ENCODE results near the gene PSENEN. TPM values are rescaled to one million over a fixed set of nuclear protein-coding genes. Genes with fewer than 3 reads are reported as not detected.
A peak's percentile ranks its signal among the peaks of the same experiment; 100 is the strongest.
"Not testable (repeated sequence)": the region's sequence is repeated elsewhere in the genome, so short reads cannot be mapped to it uniquely, and the experiment has no call there.

The PSENEN gene
- total and polyA plus RNA-seq, 5 experiments from 2014 or later = 23.0 to 76.5 (median 68.7) TPM

DNA sequence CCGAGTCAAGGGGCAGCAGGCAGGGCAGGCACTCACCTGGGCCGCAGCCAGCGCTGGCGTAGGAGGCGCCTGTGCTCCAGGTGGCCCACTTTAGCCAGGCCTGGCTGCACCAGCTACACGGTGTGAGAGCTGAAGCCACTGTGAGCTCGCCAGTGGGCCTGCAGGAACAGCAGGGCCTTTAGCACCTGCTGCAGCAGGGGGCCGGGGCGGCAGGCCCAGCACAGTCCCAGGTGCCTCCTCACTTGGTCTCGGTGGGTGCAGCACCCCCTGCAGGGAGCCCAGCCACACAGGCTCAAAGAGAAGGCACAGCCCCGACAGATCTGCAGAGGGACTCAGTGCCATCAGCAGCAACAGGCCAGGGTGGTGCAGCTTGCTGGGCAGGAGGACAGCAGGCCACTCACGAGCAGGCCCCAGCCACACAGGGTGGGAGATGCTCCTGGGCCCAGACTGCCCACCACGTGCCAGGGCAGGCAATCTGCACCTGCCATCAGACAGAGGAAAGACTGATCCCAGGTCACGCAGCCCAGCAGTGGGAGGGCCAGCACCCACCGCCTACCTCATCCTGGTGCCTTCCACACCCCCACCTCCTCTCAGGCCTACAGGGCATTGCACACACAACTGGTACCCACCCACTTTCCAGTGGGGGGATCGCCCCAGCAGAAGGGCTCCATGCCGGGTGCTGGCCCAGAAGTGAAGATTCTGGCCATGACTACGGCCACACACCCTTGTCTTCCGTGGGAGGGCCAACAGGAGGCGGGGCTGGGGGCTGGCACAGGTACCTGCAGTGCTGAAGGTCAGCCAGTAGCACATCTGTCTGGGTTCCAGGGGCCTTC is 45.7 kb downstream of the PSENEN start:
- POLR2A ChIA-PET = no interaction called here
- peak in 1 of 10 donors; percentile 5 for DNase-seq

DNA sequence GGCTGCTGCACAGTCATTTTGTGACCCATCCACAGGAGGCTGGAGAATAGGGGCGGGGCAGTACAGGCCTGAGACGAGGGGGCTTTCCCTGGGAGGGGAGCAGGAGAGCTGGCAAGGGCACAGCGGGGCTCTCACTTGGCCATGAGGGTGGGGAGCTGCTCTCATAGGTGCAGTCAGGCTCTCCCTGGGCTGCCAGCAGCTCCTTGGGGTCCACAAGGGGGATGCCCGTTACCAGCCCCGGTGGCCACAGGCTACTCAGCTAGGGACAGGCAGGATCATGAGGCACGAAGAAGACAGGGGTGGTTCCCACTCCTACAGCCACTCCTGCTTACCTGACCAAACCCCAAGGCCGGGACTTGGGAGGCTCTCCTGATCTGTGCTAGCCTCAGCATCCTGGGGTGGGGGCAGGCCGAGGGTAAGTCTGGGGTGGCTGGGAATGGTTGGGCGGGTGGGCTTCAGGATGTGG is 46.4 kb downstream of the PSENEN start:
- Mint-ChIP-seq H3K36me3 (no peaks in the 10 kb centered on the region), H3K27ac (peak overlapping the region in 1 of 10 donors; percentile 71), H3K27me3 (peaks cover 15 to 33% (median 25%) of the 10 kb centered on the region in 5 donors), H3K4me1 (peaks cover 0 to 4% (median 3%) of the 10 kb centered on the region in 4 donors), H3K4me3 (no peak overlapping the region), H3K9me3 (no peaks in the 10 kb centered on the region)
- no peak for ATAC-seq
- POLR2A ChIA-PET = no interaction called here
- DNase-seq = no peak

More for the DNA sequence above, 45.7 kb downstream of the PSENEN start:
- Mint-ChIP-seq H3K27ac (no peak overlapping the region), H3K9me3 (no peaks in the 10 kb centered on the region), H3K36me3 (no peaks in the 10 kb centered on the region), H3K4me3 (no peak overlapping the region), H3K4me1 (peaks cover 0 to 2% (median 0%) of the 10 kb centered on the region in 4 donors), H3K27me3 (peaks cover 10 to 26% (median 18%) of the 10 kb centered on the region in 5 donors)
- peak in 1 of 2 donors; percentile 39 for ATAC-seq

DNA sequence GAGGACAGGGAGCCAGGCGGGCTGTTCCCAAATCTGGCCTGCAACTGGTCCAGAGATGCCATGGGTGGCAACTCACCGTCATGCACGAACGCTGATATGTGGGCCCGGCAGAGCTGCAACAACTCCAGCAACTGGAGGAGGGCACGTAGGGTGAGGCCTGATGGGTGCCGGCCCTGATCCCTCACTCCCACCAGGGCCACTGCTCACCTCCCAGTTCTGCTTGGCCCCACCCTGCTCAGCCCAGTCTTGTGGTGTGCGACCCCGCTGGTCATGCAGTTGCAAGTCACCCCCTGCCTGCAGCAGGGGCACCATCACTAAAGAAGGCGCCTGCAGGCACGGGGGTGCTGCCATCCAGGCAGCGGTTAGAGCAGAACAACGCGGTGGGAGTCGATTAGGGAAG is 46.9 kb downstream of the PSENEN start:
- ATAC-seq (no peak), DNase-seq (no peak)
- H3K36me3 Mint-ChIP-seq = no peaks in the 10 kb centered on the region
- H3K4me3 Mint-ChIP-seq = no peak overlapping the region
- peaks cover 18 to 37% (median 30%) of the 10 kb centered on the region in 5 donors for H3K27me3 Mint-ChIP-seq
- POLR2A ChIA-PET = no interaction called here
- H3K9me3 Mint-ChIP-seq = no peaks in the 10 kb centered on the region
- peaks cover 4 to 8% (median 6%) of the 10 kb centered on the region in 4 donors for H3K4me1 Mint-ChIP-seq
- peak overlapping the region in 1 of 10 donors; percentile 71 for H3K27ac Mint-ChIP-seq

DNA sequence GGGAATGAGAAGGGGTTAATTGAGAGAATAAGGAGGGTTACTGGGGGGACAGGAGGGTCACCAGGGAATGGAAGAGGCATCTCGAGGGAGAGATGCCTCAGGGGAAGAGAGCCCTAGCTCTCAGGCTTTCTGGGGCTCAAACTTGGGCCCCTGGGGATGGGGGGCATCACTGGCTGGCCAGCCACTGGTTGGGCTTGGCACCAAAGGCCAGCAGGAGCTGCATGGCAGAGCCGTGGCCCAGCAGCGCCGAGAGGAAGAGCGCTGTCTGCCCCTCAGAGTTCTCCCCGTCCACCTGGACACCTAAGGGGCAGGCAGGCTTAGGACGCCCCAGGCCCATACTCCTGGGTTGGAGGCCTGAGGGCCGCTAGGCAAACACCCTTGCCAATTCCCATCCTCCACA is 47.4 kb downstream of the PSENEN start:
- H3K27ac Mint-ChIP-seq = no peak overlapping the region
- no peak for ATAC-seq
- peaks cover 6 to 10% (median 6%) of the 10 kb centered on the region in 4 donors for H3K4me1 Mint-ChIP-seq
- peaks cover 19 to 43% (median 32%) of the 10 kb centered on the region in 5 donors for H3K27me3 Mint-ChIP-seq
- POLR2A ChIA-PET = no interaction called here
- DNase-seq = no peak
- no peaks in the 10 kb centered on the region for H3K9me3 Mint-ChIP-seq
- H3K4me3 Mint-ChIP-seq = no peak overlapping the region
- H3K36me3 Mint-ChIP-seq = no peaks in the 10 kb centered on the region

DNA sequence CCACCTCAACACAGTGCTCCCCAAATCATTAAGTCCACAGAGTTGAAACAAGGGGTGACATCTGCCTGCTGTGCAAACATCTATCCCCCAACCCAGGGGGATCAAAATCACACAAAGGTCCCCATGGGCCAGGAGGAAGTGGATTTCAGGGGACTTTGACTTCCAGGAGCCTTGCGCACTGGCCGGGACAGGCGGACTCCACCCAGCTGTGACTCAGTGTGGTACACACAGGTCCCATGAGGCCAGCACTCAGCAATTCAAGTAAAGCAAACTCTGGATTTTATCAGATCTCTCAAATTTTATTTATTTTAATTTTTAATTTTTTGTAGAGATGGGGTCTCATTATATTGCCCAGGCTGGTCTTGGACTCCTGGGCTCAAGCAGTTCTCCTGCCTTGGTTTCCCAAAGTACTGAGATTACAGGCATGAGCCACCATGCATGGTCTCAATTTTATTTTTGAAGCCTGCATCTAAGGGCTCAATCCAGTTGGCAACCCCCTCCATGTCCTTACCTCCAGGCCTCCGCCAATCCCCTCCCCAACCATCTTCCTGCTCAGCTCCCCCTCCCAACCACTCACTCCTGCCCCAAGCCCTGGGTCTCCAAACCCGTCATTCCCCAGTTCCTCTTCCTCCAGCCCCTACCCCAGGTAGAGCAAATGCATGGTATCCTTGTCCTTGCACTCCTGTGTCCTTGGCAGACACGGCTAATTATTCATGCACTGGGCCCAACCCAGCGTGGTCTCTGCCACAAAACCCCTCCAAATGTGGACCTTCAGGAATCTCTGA is 48.1 kb downstream of the PSENEN start:
- H3K27me3 Mint-ChIP-seq = peaks cover 19 to 50% (median 34%) of the 10 kb centered on the region in 5 donors
- H3K4me3 Mint-ChIP-seq = no peak overlapping the region
- DNase-seq (no peak), ATAC-seq (no peak)
- POLR2A ChIA-PET = interaction anchor here (0.6 kb wide), 1 partner anchor 288 kb away, joined by 4 read pairs; no protein-coding TSS in a partner anchor
- no peak overlapping the region for H3K27ac Mint-ChIP-seq
- no peaks in the 10 kb centered on the region for H3K9me3 Mint-ChIP-seq
- peaks cover 0 to 1% (median 0%) of the 10 kb centered on the region in 3 donors for H3K36me3 Mint-ChIP-seq
- peaks cover 6 to 10% (median 6%) of the 10 kb centered on the region in 4 donors for H3K4me1 Mint-ChIP-seq

DNA sequence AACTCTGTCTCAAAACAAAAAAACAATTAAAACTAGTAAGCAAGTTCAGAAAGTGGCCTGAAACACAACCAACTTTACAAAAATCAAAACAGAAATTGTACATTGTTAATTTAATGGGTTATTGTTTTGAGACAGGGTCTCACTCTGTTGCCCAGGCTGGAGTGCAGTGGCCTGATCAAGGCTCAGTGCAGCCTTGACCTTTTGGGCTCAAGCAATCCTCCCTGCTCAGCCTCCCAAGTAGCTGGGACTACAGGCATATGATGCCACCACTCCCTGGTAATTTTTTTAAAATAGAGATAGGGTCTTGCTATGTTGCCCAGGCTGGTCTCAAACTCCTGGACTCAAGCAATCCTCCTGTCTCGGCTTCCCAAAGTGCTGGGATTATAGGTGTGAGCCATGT is 50.1 kb downstream of the PSENEN start:
- H3K4me3 Mint-ChIP-seq, H3K27ac Mint-ChIP-seq, ATAC-seq, H3K9me3 Mint-ChIP-seq, H3K36me3 Mint-ChIP-seq, H3K4me1 Mint-ChIP-seq, DNase-seq, POLR2A ChIA-PET: not testable (repeated sequence)
- peaks cover 19 to 59% (median 37%) of the 10 kb centered on the region in 5 donors for H3K27me3 Mint-ChIP-seq

Other genes starting within 250 kb of the PSENEN start
- gene DMKN, start 232.0 kb upstream of the PSENEN start, total RNA-seq = 1 to 10 TPM; 1.8 to 2.6 TPM
- gene DMKN, start 232.0 kb upstream of the PSENEN start, polyA plus RNA-seq = 1 to 10 TPM in 1 of 3 donors, under 1 TPM in 2; 0.27 to 5.8 (median 0.42) TPM
- under 1 TPM in 1 of 2 experiments, not detected in 1; 0.31 TPM for gene SBSN, start 217.3 kb upstream of the PSENEN start, total RNA-seq
- gene SBSN, start 217.3 kb upstream of the PSENEN start, polyA plus RNA-seq = not detected
- not detected for gene GAPDHS, start 212.2 kb upstream of the PSENEN start, total RNA-seq
- gene GAPDHS, start 212.2 kb upstream of the PSENEN start, polyA plus RNA-seq = not detected
- gene TMEM147, start 200.0 kb upstream of the PSENEN start, total RNA-seq = 10 to 100 TPM; 31.1 to 34.3 TPM
- 100 to 1,000 TPM; 151 to 159 (median 157) TPM for gene TMEM147, start 200.0 kb upstream of the PSENEN start, polyA plus RNA-seq
- gene ATP4A, start 182.0 kb upstream of the PSENEN start, total RNA-seq = not detected
- not detected for gene ATP4A, start 182.0 kb upstream of the PSENEN start, polyA plus RNA-seq
- not detected for gene PMIS2, start 159.5 kb upstream of the PSENEN start, total RNA-seq
- not detected for gene PMIS2, start 159.5 kb upstream of the PSENEN start, polyA plus RNA-seq
- 10 to 100 TPM; 27.1 to 29.8 TPM for gene HAUS5, start 132.9 kb upstream of the PSENEN start, total RNA-seq
- 1 to 10 TPM; 6.6 to 7.7 (median 7.2) TPM for gene HAUS5, start 132.9 kb upstream of the PSENEN start, polyA plus RNA-seq
- 10 to 100 TPM; 55.5 to 56.2 TPM for gene RBM42, start 116.6 kb upstream of the PSENEN start, total RNA-seq
- gene RBM42, start 116.6 kb upstream of the PSENEN start, polyA plus RNA-seq = 10 to 100 TPM; 54.1 to 59.7 (median 58.0) TPM
- 1 to 10 TPM in 1 of 2 experiments, under 1 TPM in 1; 0.55 to 1.0 TPM for gene ETV2, start 103.9 kb upstream of the PSENEN start, total RNA-seq
- under 1 TPM in 2 of 3 donors, not detected in 1; 0.27 to 0.47 TPM for gene ETV2, start 103.9 kb upstream of the PSENEN start, polyA plus RNA-seq
- 100 to 1,000 TPM; 197 to 212 TPM for gene COX6B1, start 97.3 kb upstream of the PSENEN start, total RNA-seq
- 100 to 1,000 TPM; 824 to 920 (median 852) TPM for gene COX6B1, start 97.3 kb upstream of the PSENEN start, polyA plus RNA-seq
- not detected for gene UPK1A, start 79.1 kb upstream of the PSENEN start, total RNA-seq
- gene UPK1A, start 79.1 kb upstream of the PSENEN start, polyA plus RNA-seq = not detected
- under 1 TPM; 0.21 to 0.36 TPM for gene ZBTB32, start 41.1 kb upstream of the PSENEN start, total RNA-seq
- gene ZBTB32, start 41.1 kb upstream of the PSENEN start, polyA plus RNA-seq = under 1 TPM; 0.15 to 0.68 (median 0.43) TPM
- gene KMT2B, start 27.6 kb upstream of the PSENEN start, total RNA-seq = 10 to 100 TPM; 73.9 to 79.2 TPM
- gene KMT2B, start 27.6 kb upstream of the PSENEN start, polyA plus RNA-seq = 1 to 10 TPM in 1 of 3 donors, under 1 TPM in 2; 0.60 to 2.8 (median 0.83) TPM
- gene IGFLR1, start 3.2 kb upstream of the PSENEN start, total RNA-seq = 10 to 100 TPM; 79.8 to 82.5 TPM
- gene IGFLR1, start 3.2 kb upstream of the PSENEN start, polyA plus RNA-seq = 10 to 100 TPM; 70.2 to 92.7 (median 92.6) TPM
- 10 to 100 TPM; 52.7 to 53.1 TPM for gene U2AF1L4, start 233 bp upstream of the PSENEN start, total RNA-seq
- gene U2AF1L4, start 233 bp upstream of the PSENEN start, polyA plus RNA-seq = 10 to 100 TPM; 43.1 to 93.1 (median 76.6) TPM
- 10 to 100 TPM; 14.0 to 16.6 TPM for gene LIN37, start 2.9 kb downstream of the PSENEN start, total RNA-seq
- gene LIN37, start 2.9 kb downstream of the PSENEN start, polyA plus RNA-seq = 10 to 100 TPM in 1 of 3 donors, 1 to 10 TPM in 2; 5.4 to 15.5 (median 8.1) TPM
- gene HSPB6, start 11.4 kb downstream of the PSENEN start, total RNA-seq = not detected
- gene HSPB6, start 11.4 kb downstream of the PSENEN start, polyA plus RNA-seq = not detected
- 10 to 100 TPM; 42.0 to 43.5 TPM for gene PROSER3, start 12.5 kb downstream of the PSENEN start, total RNA-seq
- 1 to 10 TPM; 3.4 to 7.4 (median 5.8) TPM for gene PROSER3, start 12.5 kb downstream of the PSENEN start, polyA plus RNA-seq
- gene ARHGAP33, start 29.9 kb downstream of the PSENEN start, total RNA-seq = 10 to 100 TPM in 1 of 2 experiments, 1 to 10 TPM in 1; 8.7 to 11.1 TPM
- under 1 TPM in 1 of 3 donors, not detected in 2; 0.13 TPM for gene ARHGAP33, start 29.9 kb downstream of the PSENEN start, polyA plus RNA-seq
- gene PRODH2, start 67.2 kb downstream of the PSENEN start, total RNA-seq = not detected
- gene PRODH2, start 67.2 kb downstream of the PSENEN start, polyA plus RNA-seq = not detected
- gene NPHS1, start 106.9 kb downstream of the PSENEN start, total RNA-seq = under 1 TPM in 1 of 2 experiments, not detected in 1; 0.27 TPM
- under 1 TPM in 1 of 3 donors, not detected in 2; 0.50 TPM for gene NPHS1, start 106.9 kb downstream of the PSENEN start, polyA plus RNA-seq
- under 1 TPM; 0.96 to 0.99 TPM for gene KIRREL2, start 111.3 kb downstream of the PSENEN start, total RNA-seq
- gene KIRREL2, start 111.3 kb downstream of the PSENEN start, polyA plus RNA-seq = under 1 TPM; 0.16 to 0.77 (median 0.35) TPM
- not detected for gene APLP1, start 122.9 kb downstream of the PSENEN start, total RNA-seq
- gene APLP1, start 122.9 kb downstream of the PSENEN start, polyA plus RNA-seq = not detected
- 10 to 100 TPM; 42.7 to 48.7 TPM for gene NFKBID, start 154.9 kb downstream of the PSENEN start, total RNA-seq
- 1 to 10 TPM; 1.2 to 2.8 (median 2.5) TPM for gene NFKBID, start 154.9 kb downstream of the PSENEN start, polyA plus RNA-seq
- 10 to 100 TPM; 85.7 to 87.7 TPM for gene HCST, start 156.9 kb downstream of the PSENEN start, total RNA-seq
- gene HCST, start 156.9 kb downstream of the PSENEN start, polyA plus RNA-seq = 1,000 to 10,000 TPM; 1,254 to 1,751 (median 1,469) TPM
- 1 to 10 TPM; 3.1 to 5.8 TPM for gene TYROBP, start 162.6 kb downstream of the PSENEN start, total RNA-seq
- gene TYROBP, start 162.6 kb downstream of the PSENEN start, polyA plus RNA-seq = 10 to 100 TPM in 1 of 3 donors, 1 to 10 TPM in 2; 4.4 to 72.6 (median 5.6) TPM
- 10 to 100 TPM; 11.2 to 11.4 TPM for gene LRFN3, start 190.7 kb downstream of the PSENEN start, total RNA-seq
- gene LRFN3, start 190.7 kb downstream of the PSENEN start, polyA plus RNA-seq = 1 to 10 TPM in 2 of 3 donors, under 1 TPM in 1; 0.62 to 1.4 (median 1.1) TPM
- 10 to 100 TPM; 19.4 to 24.2 TPM for gene SDHAF1, start 249.5 kb downstream of the PSENEN start, total RNA-seq
- gene SDHAF1, start 249.5 kb downstream of the PSENEN start, polyA plus RNA-seq = 10 to 100 TPM; 31.9 to 50.9 (median 34.9) TPM

All from naive thymus-derived CD8-positive, alpha-beta T cell (primary cell).